ENCODE results near the gene DDB1. TPM values are rescaled to one million over a fixed set of nuclear protein-coding genes. Genes with fewer than 3 reads are reported as not detected.

Gene DDB1
- total and polyA plus RNA-seq, 10 of the 15 experiments (the other 5 are each of a cell fraction or from before 2014, with no cell fraction given), result 136 to 272 (median 216) TPM

GRCh38 chr11:61272731-61273130, 60.2 kb downstream of the DDB1 start:
- ChIA-PET RAD21 (ENCODE audit: unreplicated experiment) (no interaction called here), SMC1A (ENCODE audit: uncharacterized antibody, unreplicated experiment) (no interaction called here), POLR2A (no interaction called here), CTCF (interaction anchor here (0.6 kb wide), 1 partner anchor 121 kb away, joined by 3 read pairs; no protein-coding TSS in a partner anchor)
- Histone ChIP-seq H3K4me2 (ENCODE audit: control insufficient read depth, insufficient read depth) (no peak overlapping the region), H3K9me3 (replicated peaks; ENCODE audit: control insufficient read depth, insufficient read depth, low read length) (no peaks in the 10 kb centered on the region), H3K9ac (ENCODE audit: control insufficient read depth, insufficient read depth, low read length) (no peak overlapping the region), H3K4me1 (ENCODE audit: control insufficient read depth, insufficient read depth, low read length) (no peaks in the 10 kb centered on the region), H3K36me3 (ENCODE audit: control insufficient read depth in 2 of 2, insufficient read depth in 2 of 2, low read length in 1 of 2) (no peaks in the 10 kb centered on the region), H2AFZ (ENCODE audit: control insufficient read depth, low read depth, low read length) (no peak overlapping the region), H3K27me3 (replicated peaks in 1 of 2; ENCODE audit: control insufficient read depth in 2 of 2, insufficient read depth in 2 of 2, low read length in 1 of 2) (no peaks in the 10 kb centered on the region), H3K79me2 (ENCODE audit: control insufficient read depth, insufficient read depth, low read length) (no peaks in the 10 kb centered on the region), H3K27ac (ENCODE audit: control insufficient read depth, insufficient read depth) (no peak overlapping the region), H3K4me3 (no peak overlapping the region), H4K20me1 (ENCODE audit: control insufficient read depth, insufficient read depth) (no peaks in the 10 kb centered on the region)
- FAIRE-seq (no peak), DNase-seq (ENCODE audit: low read depth, low spot score) (no peak), ATAC-seq (no peak)
- TF ChIP-seq RAD21 (IDR thresholded peaks at IDR 0.05; ENCODE audit: insufficient read depth, low read depth, low read length) (no peak), ZSCAN29 (IDR thresholded peaks at IDR 0.05) (no peak), ZNF592 (IDR thresholded peaks at IDR 0.05) (no peak), BCL11A (IDR thresholded peaks at IDR 0.05; ENCODE audit: low read depth, low read length) (no peak), RFX5 (IDR thresholded peaks at IDR 0.05; ENCODE audit: low read depth, low read length) (no peak), ZBTB4 (CRISPR knock-in tag; IDR thresholded peaks at IDR 0.05) (no peak), LARP7 (IDR thresholded peaks at IDR 0.05) (no peak), IRF4 (IDR thresholded peaks at IDR 0.05; ENCODE audit: low read depth, low read length) (no peak)
- TF ChIP-seq, protein P1, sequence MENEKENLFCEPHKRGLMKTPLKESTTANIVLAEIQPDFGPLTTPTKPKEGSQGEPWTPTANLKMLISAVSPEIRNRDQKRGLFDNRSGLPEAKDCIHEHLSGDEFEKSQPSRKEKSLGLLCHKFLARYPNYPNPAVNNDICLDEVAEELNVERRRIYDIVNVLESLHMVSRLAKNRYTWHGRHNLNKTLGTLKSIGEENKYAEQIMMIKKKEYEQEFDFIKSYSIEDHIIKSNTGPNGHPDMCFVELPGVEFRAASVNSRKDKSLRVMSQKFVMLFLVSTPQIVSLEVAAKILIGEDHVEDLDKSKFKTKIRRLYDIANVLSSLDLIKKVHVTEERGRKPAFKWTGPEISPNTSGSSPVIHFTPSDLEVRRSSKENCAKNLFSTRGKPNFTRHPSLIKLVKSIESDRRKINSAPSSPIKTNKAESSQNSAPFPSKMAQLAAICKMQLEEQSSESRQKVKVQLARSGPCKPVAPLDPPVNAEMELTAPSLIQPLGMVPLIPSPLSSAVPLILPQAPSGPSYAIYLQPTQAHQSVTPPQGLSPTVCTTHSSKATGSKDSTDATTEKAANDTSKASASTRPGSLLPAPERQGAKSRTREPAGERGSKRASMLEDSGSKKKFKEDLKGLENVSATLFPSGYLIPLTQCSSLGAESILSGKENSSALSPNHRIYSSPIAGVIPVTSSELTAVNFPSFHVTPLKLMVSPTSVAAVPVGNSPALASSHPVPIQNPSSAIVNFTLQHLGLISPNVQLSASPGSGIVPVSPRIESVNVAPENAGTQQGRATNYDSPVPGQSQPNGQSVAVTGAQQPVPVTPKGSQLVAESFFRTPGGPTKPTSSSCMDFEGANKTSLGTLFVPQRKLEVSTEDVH (IDR thresholded peaks at IDR 0.05; ENCODE audit: low read depth, partially characterized antibody), result no peak
- TF ChIP-seq, protein P2, sequence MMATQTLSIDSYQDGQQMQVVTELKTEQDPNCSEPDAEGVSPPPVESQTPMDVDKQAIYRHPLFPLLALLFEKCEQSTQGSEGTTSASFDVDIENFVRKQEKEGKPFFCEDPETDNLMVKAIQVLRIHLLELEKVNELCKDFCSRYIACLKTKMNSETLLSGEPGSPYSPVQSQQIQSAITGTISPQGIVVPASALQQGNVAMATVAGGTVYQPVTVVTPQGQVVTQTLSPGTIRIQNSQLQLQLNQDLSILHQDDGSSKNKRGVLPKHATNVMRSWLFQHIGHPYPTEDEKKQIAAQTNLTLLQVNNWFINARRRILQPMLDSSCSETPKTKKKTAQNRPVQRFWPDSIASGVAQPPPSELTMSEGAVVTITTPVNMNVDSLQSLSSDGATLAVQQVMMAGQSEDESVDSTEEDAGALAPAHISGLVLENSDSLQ (IDR thresholded peaks at IDR 0.05), result no peak
- BruUV-seq (replicated peaks), result no TSS peak
- WGBS (ENCODE audit: insufficient coverage, insufficient replicate concordance, low lambda C conversion rate, missing lambda C conversion rate), result 60% methylated on average over 3 of the region's 3 CpGs
- intact Hi-C loops (cut with micrococcal nuclease; ENCODE audit: unreplicated experiment) (no loop called here), in situ Hi-C loops (cut with MboI) (no loop called here)

All from GM12878 (cell line).